SK-N-SH treated with all-trans-retinoic acid at 6 μM for 48 hours (cell line): ENCODE results near the gene TNXB.
A peak's percentile ranks its signal among the peaks of the same experiment; 100 is the strongest.
"Not testable (repeated sequence)": the region's sequence is repeated elsewhere in the genome, so short reads cannot be mapped to it uniquely, and the experiment has no call there.

Experiments used
- ATAC-seq: fragments of 200-7000 bp; cut with Tn5 transposase; 3 replicates; pipeline ENCODE4 v1.9.1; 2020; ENCODE audit warnings: mild to moderate bottlenecking, moderate library complexity
- ARNTL ChIP-seq: fragments of 450-650 bp; formaldehyde crosslinking; IDR thresholded peaks from 2 replicates; pipeline ENCODE4 v1.5.0; 2020; ENCODE audit warnings: low read depth, mild to moderate bottlenecking, moderate library complexity, borderline replicate concordance
- ESRRG ChIP-seq: fragments of 250-450 bp; sonication (Bioruptor Pico); IDR thresholded peaks from 2 replicates; pipeline ENCODE4 v1.6.1; 2021; ENCODE audit warnings: mild to moderate bottlenecking
- ISL1 ChIP-seq: fragments of 250-450 bp; sonication (Bioruptor Pico); IDR thresholded peaks from 2 replicates; pipeline ENCODE4 v2.1.2; 2022; ENCODE audit warnings: mild to moderate bottlenecking, moderate library complexity
- OSR1 ChIP-seq: fragments of 250-450 bp; sonication (Bioruptor Pico); IDR thresholded peaks from 2 replicates; pipeline ENCODE4 v1.8.0; 2022; ENCODE audit warnings: moderate library complexity, mild to moderate bottlenecking, inconsistent platforms
- POU6F1 ChIP-seq: fragments of 250-450 bp; sonication (Bioruptor Pico); IDR thresholded peaks from 2 replicates; pipeline ENCODE4 v1.8.0; 2021; ENCODE audit warnings: low read depth, mild to moderate bottlenecking, moderate library complexity, borderline replicate concordance
- RARB ChIP-seq: fragments of 250-450 bp; sonication (Bioruptor Pico); IDR thresholded peaks from 2 replicates; pipeline ENCODE4 v1.8.0; 2021; ENCODE audit warnings: mild to moderate bottlenecking, moderate library complexity
- TCF4 ChIP-seq: fragments of 250-450 bp; sonication (Bioruptor Pico); IDR thresholded peaks from 2 replicates; pipeline ENCODE4 v1.8.0; 2021; ENCODE audit warnings: mild to moderate bottlenecking, moderate library complexity, borderline replicate concordance
- TOX ChIP-seq: fragments of 250-450 bp; sonication (Bioruptor Pico); IDR thresholded peaks from 2 replicates; pipeline ENCODE4 v1.8.0; 2021; ENCODE audit warnings: mild to moderate bottlenecking, moderate library complexity, borderline replicate concordance
- ZNF70 ChIP-seq: fragments of 450-650 bp; formaldehyde crosslinking; IDR thresholded peaks from 2 replicates; pipeline ENCODE4 v1.5.0; 2020; ENCODE audit warnings: mild to moderate bottlenecking, moderate library complexity

TNXB gene

GRCh38 chr6:32046450-32047083 lies 62.6 kb downstream of the TNXB start (continued):
- TF ChIP-seq OSR1 (no peak), TCF4 (CRISPR knock-in tag) (no peak), ARNTL (CRISPR knock-in tag) (no peak)

GRCh38 chr6:32045811-32046449 lies 63.2 kb downstream of the TNXB start:
- TF ChIP-seq RARB (CRISPR knock-in tag), result no peak
- TF ChIP-seq ARNTL (CRISPR knock-in tag), result no peak
- TF ChIP-seq ESRRG (CRISPR knock-in tag), result no peak
- no peak for TF ChIP-seq ISL1 (CRISPR knock-in tag)
- no peak for TF ChIP-seq ZNF70
- no peak for TF ChIP-seq TOX (CRISPR knock-in tag)
- TF ChIP-seq POU6F1 (CRISPR knock-in tag), result no peak
- ATAC-seq, result no peak

GRCh38 chr6:32044916-32045315 lies 64.2 kb downstream of the TNXB start:
- not testable (repeated sequence) for ATAC-seq

- not testable (repeated sequence) for ATAC-seq
Observed at GRCh38 chr6:32043589-32044380, 65.4 kb downstream of the TNXB start.

GRCh38 chr6:32042276-32042675 lies 66.9 kb downstream of the TNXB start:
- ATAC-seq, result not testable (repeated sequence)

GRCh38 chr6:32041385-32041784 lies 67.8 kb downstream of the TNXB start:
- ATAC-seq, result not testable (repeated sequence)

- not testable (repeated sequence) for ATAC-seq
Observed at GRCh38 chr6:32041050-32041321, 68.2 kb downstream of the TNXB start.

- peak; percentile 67 for ATAC-seq
Observed at GRCh38 chr6:32040299-32041049, 68.7 kb downstream of the TNXB start.

- not testable (repeated sequence) for ATAC-seq
Observed at GRCh38 chr6:32039321-32040274, 69.5 kb downstream of the TNXB start.

- not testable (repeated sequence) for ATAC-seq
Observed at GRCh38 chr6:32038878-32039277, 70.3 kb downstream of the TNXB start.

GRCh38 chr6:32037598-32038524 lies 71.3 kb downstream of the TNXB start, which contains the start of gene CYP21A2:
Gene CYP21A2 (plus strand): TSS chr6:32038415. CDS start chr6:32038423, 8 bp downstream.
- ATAC-seq, result not testable (repeated sequence)

- ATAC-seq, result not testable (repeated sequence)
Observed at GRCh38 chr6:32037136-32037535, 72.0 kb downstream of the TNXB start.

- ATAC-seq, result not testable (repeated sequence)
Observed at GRCh38 chr6:32035283-32036013, 73.7 kb downstream of the TNXB start.

- not testable (repeated sequence) for ATAC-seq
Observed at GRCh38 chr6:32029553-32029952, 79.6 kb downstream of the TNXB start.

- not testable (repeated sequence) for ATAC-seq
Observed at GRCh38 chr6:32028631-32029030, 80.5 kb downstream of the TNXB start.
